H1 (cell line): ENCODE data around the gene BRINP3. TPM values are rescaled to one million over a fixed set of nuclear protein-coding genes. Genes with fewer than 3 reads are reported as not detected.

ENCODE experiments used
- CTCF ChIA-PET: fragments of 300-600 bp; sonication (Branson Sonifier 250); formaldehyde crosslinking; loops from one replicate; lab custom pipeline; 2021; ENCODE audit not compliant: partially characterized antibody; lab: Charles Lee
- POLR2A ChIA-PET: fragments of 300-600 bp; sonication (Branson Sonifier 250); formaldehyde crosslinking; loops from one replicate; lab custom pipeline; 2021; ENCODE audit warnings: inconsistent platforms; ENCODE audit not compliant: partially characterized antibody; lab: Charles Lee
- DNase-seq, 2 experiments: peaks; one replicate each; pipeline versions ENCODE4 v3.0.0 to v3.0.0-alpha.2; 2010 to 2022; ENCODE audit warnings: low spot score in 2 of 2, low read depth in 1 of 2, mixed read lengths in 1 of 2
- FAIRE-seq: peaks from 2 replicates; lab custom pipeline; 2011; peaks lifted over from hg19 to GRCh38; lab: Jason Lieb, UNC
- H2AFZ ChIP-seq: 2 replicates; pipeline ENCODE4 v1.8.1; 2012; ENCODE audit warnings: low read length, inconsistent platforms
- H2AK5ac ChIP-seq: 2 replicates; pipeline ENCODE4 v1.6.1; 2013; ENCODE audit warnings: low read depth, low read length
- H2BK120ac ChIP-seq: replicated peaks from 2 replicates; pipeline ENCODE3; 2013; ENCODE audit warnings: low read depth, low read length, inconsistent platforms
- H2BK12ac ChIP-seq: 2 replicates; pipeline ENCODE4 v1.6.1; 2013; ENCODE audit warnings: low read depth, low read length
- H2BK15ac ChIP-seq: 2 replicates; pipeline ENCODE4 v1.6.1; 2013; ENCODE audit warnings: low read length
- H2BK20ac ChIP-seq: 2 replicates; pipeline ENCODE4 v1.6.1; 2013; ENCODE audit warnings: low read length
- H2BK5ac ChIP-seq: 2 replicates; pipeline ENCODE4 v1.6.1; 2013; ENCODE audit warnings: low read depth, low read length
- H3K14ac ChIP-seq: 2 replicates; pipeline ENCODE4 v1.6.1; 2013; ENCODE audit warnings: inconsistent platforms; ENCODE audit not compliant: insufficient read length
- H3K18ac ChIP-seq: 2 replicates; pipeline ENCODE4 v1.6.1; 2013; ENCODE audit warnings: low read length; ENCODE audit errors: extremely low read depth
- H3K23ac ChIP-seq: 2 replicates; pipeline ENCODE4 v1.6.1; 2013; ENCODE audit warnings: inconsistent platforms; ENCODE audit not compliant: insufficient read length
- H3K23me2 ChIP-seq: 2 replicates; pipeline ENCODE4 v1.6.1; 2013; ENCODE audit warnings: low read depth, low read length
- H3K27ac ChIP-seq: 2 replicates; pipeline ENCODE4 v1.6.1; 2011; ENCODE audit warnings: low read depth, low read length, inconsistent platforms
- H3K27me3 ChIP-seq, 4 experiments: replicated peaks in 1 of 4; 1 replicate in 1 of 4; 2 replicates in 3 of 4; pipeline versions ENCODE4 v1.6.1 to v1.8.1; 2011 to 2013; ENCODE audit warnings: low read length in 3 of 4, mild to moderate bottlenecking in 3 of 4, inconsistent platforms in 2 of 4, mixed read lengths in 2 of 4, moderate library complexity in 1 of 4; ENCODE audit not compliant: control insufficient read depth in 3 of 4, insufficient read depth in 3 of 4; ENCODE audit errors: extremely low read depth in 1 of 4
- H3K36me3 ChIP-seq, 4 experiments: 2 replicates each; pipeline versions ENCODE4 v1.6.1 to v1.8.1; 2011 to 2013; ENCODE audit warnings: mild to moderate bottlenecking in 4 of 4, low read length in 3 of 4, moderate library complexity in 2 of 4, control low read depth in 1 of 4, inconsistent platforms in 1 of 4; ENCODE audit not compliant: insufficient read depth in 4 of 4, control insufficient read depth in 2 of 4
- H3K4ac ChIP-seq: replicated peaks from 2 replicates; pipeline ENCODE3; 2013; ENCODE audit warnings: low read length, low read depth, mixed read lengths, inconsistent platforms; ENCODE audit not compliant: insufficient read length
- H3K4me1 ChIP-seq, 4 experiments: replicated peaks in 1 of 4; 1 replicate in 1 of 4; 2 replicates in 3 of 4; pipeline versions ENCODE4 v1.6.1 to v1.8.1; 2011 to 2013; ENCODE audit warnings: low read length in 3 of 4, inconsistent platforms in 2 of 4, mixed read lengths in 1 of 4; ENCODE audit not compliant: insufficient read depth in 4 of 4, control insufficient read depth in 3 of 4
- H3K4me2 ChIP-seq, 2 experiments: 2 replicates each; pipeline versions ENCODE4 v1.6.1 to v1.8.1; 2011 to 2013; ENCODE audit warnings: low read depth in 2 of 2, low read length in 2 of 2, control low read depth in 1 of 2, inconsistent platforms in 1 of 2, mild to moderate bottlenecking in 1 of 2; ENCODE audit not compliant: insufficient read depth in 1 of 2
- H3K4me3 ChIP-seq, 4 experiments: fragments of 200-600, 300-600 bp in 1 of 4; sonication (generic), shearing (Covaris generic), sonication (Bioruptor Twin) in 1 of 4; 2 replicates each; pipeline versions ENCODE4 v1.5.1 to v1.8.1; 2011 to 2016; ENCODE audit warnings: low read length in 4 of 4, low read depth in 3 of 4, control low read depth in 2 of 4, inconsistent platforms in 2 of 4, mild to moderate bottlenecking in 2 of 4, mixed read lengths in 1 of 4, moderate library complexity in 1 of 4; ENCODE audit not compliant: insufficient read depth in 2 of 4; ENCODE audit errors: extremely low read depth in 1 of 4
- H3K56ac ChIP-seq: replicated peaks from 2 replicates; pipeline ENCODE3; 2013; ENCODE audit warnings: low read depth, mild to moderate bottlenecking, mixed read lengths, low read length, inconsistent platforms; ENCODE audit not compliant: insufficient read length
- H3K79me1 ChIP-seq: 2 replicates; pipeline ENCODE4 v1.6.1; 2013; ENCODE audit warnings: low read depth, low read length, control low read depth
- H3K79me2 ChIP-seq, 2 experiments: 2 replicates each; pipeline versions ENCODE4 v1.6.1 to v1.8.1; 2012 to 2013; ENCODE audit warnings: low read length in 2 of 2, mild to moderate bottlenecking in 2 of 2, inconsistent platforms in 1 of 2; ENCODE audit not compliant: insufficient read depth in 2 of 2, control insufficient read depth in 1 of 2
- H3K9ac ChIP-seq, 4 experiments: replicated peaks in 1 of 4; 1 replicate in 1 of 4; 2 replicates in 3 of 4; pipeline versions ENCODE4 v1.6.1 to v1.8.1; 2011 to 2013; ENCODE audit warnings: low read depth in 3 of 4, low read length in 3 of 4, control low read depth in 2 of 4, mild to moderate bottlenecking in 2 of 4, moderate library complexity in 2 of 4, inconsistent platforms in 1 of 4; ENCODE audit errors: extremely low read depth in 1 of 4
- H3K9me3 ChIP-seq, 2 experiments: 2 replicates each; pipeline versions ENCODE4 v1.6.1 to v1.8.1; 2012 to 2013; ENCODE audit warnings: mild to moderate bottlenecking in 2 of 2, moderate library complexity in 2 of 2, control low read depth in 1 of 2, inconsistent platforms in 1 of 2, low read depth in 1 of 2, low read length in 1 of 2, mixed read lengths in 1 of 2; ENCODE audit not compliant: insufficient read depth in 2 of 2
- H4K20me1 ChIP-seq, 2 experiments: replicated peaks in 1 of 2; 2 replicates each; pipeline versions ENCODE3 to v1.8.1; 2011 to 2013; ENCODE audit warnings: inconsistent platforms in 2 of 2, low read length in 2 of 2, mild to moderate bottlenecking in 1 of 2; ENCODE audit not compliant: insufficient read depth in 2 of 2, control insufficient read depth in 1 of 2
- H4K5ac ChIP-seq: 2 replicates; pipeline ENCODE4 v1.6.1; 2013; ENCODE audit warnings: low read length, low read depth, mixed read lengths, inconsistent platforms; ENCODE audit not compliant: insufficient read length
- H4K8ac ChIP-seq: 2 replicates; pipeline ENCODE4 v1.8.0; 2013; ENCODE audit warnings: mild to moderate bottlenecking, moderate library complexity, low read length, inconsistent platforms; ENCODE audit not compliant: insufficient read depth; ENCODE audit errors: extremely low read depth
- H4K91ac ChIP-seq: replicated peaks from 2 replicates; pipeline ENCODE3; 2013; ENCODE audit warnings: low read length, mixed read lengths, inconsistent platforms; ENCODE audit not compliant: insufficient read length
- BACH1 ChIP-seq: IDR thresholded peaks from 2 replicates; pipeline ENCODE4 v1.6.1; 2012; ENCODE audit warnings: low read length, improper control_type of control experiment
- CTCF ChIP-seq, 3 experiments: IDR thresholded peaks; 1 replicate in 2 of 3; 2 replicates in 1 of 3; pipeline versions ENCODE4 v1.5.1 to v1.6.1; 2011; ENCODE audit warnings: low read length in 3 of 3, mild to moderate bottlenecking in 3 of 3, inconsistent platforms in 2 of 3, low read depth in 1 of 3, moderate library complexity in 1 of 3; ENCODE audit not compliant: insufficient read depth in 1 of 3; ENCODE audit errors: control extremely low read depth in 1 of 3
- GTF2F1 ChIP-seq: IDR thresholded peaks from 2 replicates; pipeline ENCODE4 v1.6.1; 2012; ENCODE audit warnings: low read depth, low read length, improper control_type of control experiment, borderline replicate concordance
- JUND ChIP-seq: IDR thresholded peaks from 2 replicates; pipeline ENCODE4 v1.6.1; 2011; ENCODE audit warnings: mild to moderate bottlenecking, improper control_type of control experiment, low read length
- KDM5A ChIP-seq: fragments of 200-600 bp; IDR thresholded peaks from 2 replicates; pipeline ENCODE4 v1.7.1; 2012; ENCODE audit warnings: mild to moderate bottlenecking, low read length, inconsistent platforms, mixed read lengths
- NRF1 ChIP-seq: IDR thresholded peaks from 2 replicates; pipeline ENCODE4 v1.6.1; 2011; ENCODE audit warnings: mild to moderate bottlenecking, low read depth, low read length, improper control_type of control experiment
- PHF8 ChIP-seq: fragments of 200-600 bp; sonication (generic); conservative IDR thresholded peaks from 2 replicates; pipeline ENCODE4 v1.7.1; 2012; ENCODE audit warnings: low read depth, mild to moderate bottlenecking, inconsistent platforms, low read length, moderate library complexity
- RFX5 ChIP-seq: IDR thresholded peaks from 2 replicates; pipeline ENCODE4 v1.6.1; 2011; ENCODE audit warnings: low read depth, low read length, improper control_type of control experiment, borderline replicate concordance
- SIRT6 ChIP-seq: IDR thresholded peaks from one replicate; pipeline ENCODE4 v1.7.1; 2012; ENCODE audit warnings: low read length, inconsistent platforms
- SP2 ChIP-seq: IDR thresholded peaks from 2 replicates; pipeline ENCODE4 v1.6.1; 2012; ENCODE audit warnings: mild to moderate bottlenecking, low read length, inconsistent platforms
- SP4 ChIP-seq: IDR thresholded peaks from 2 replicates; pipeline ENCODE4 v1.6.1; 2012; ENCODE audit warnings: low read length, inconsistent platforms
- TAF7 ChIP-seq: optimal IDR thresholded peaks from 2 replicates; pipeline ENCODE3; 2011; ENCODE audit warnings: low read depth, mild to moderate bottlenecking, inconsistent platforms, low read length, moderate library complexity, borderline replicate concordance
- WGBS, 2 experiments: shearing (Covaris generic) in 1 of 2; methylation state at CpG; one replicate each; pipeline versions ENCODE4 v1.1.6 to v1.1.7; 2013 to 2015; ENCODE audit warnings: low lambda C conversion rate in 2 of 2, mixed read lengths in 2 of 2, inconsistent platforms in 1 of 2, low coverage in 1 of 2, missing lambda C conversion rate in 1 of 2; ENCODE audit not compliant: insufficient replicate concordance in 2 of 2, insufficient coverage in 1 of 2, insufficient read length in 1 of 2; ENCODE audit errors: extremely low coverage in 1 of 2, missing lambda C conversion rate in 1 of 2; 5-methylcytosine and 5-hydroxymethylcytosine counted together
- polyA plus RNA-seq, 7 experiments: library from polyadenylated mRNA; depleted of rRNA in 3 of 7; stranded (reverse) in 5 of 7; unstranded in 2 of 7; fragments of >200 nt in 5 of 7; fragments of 200-250 nt in 2 of 7; gene quantifications; 1 replicate in 5 of 7; 2 replicates in 1 of 7; 4 replicates in 1 of 7; pipeline versions ENCODE4 v1.2.1 to v1.2.3, GENCODE V29; 2011 to 2013; ENCODE audit warnings: missing spikeins in 2 of 7, mixed read lengths in 2 of 7
- total RNA-seq: library from RNA; stranded (reverse); fragmentation: NEBNext Ultra II Directional; extraction: Animal tissue kit (Norgen Biotek cat#: 25700); gene quantifications from 2 replicates; pipeline ENCODE4 v1.2.1, GENCODE V29; 2021

BRINP3 gene
- total and polyA plus RNA-seq, 2 of the 8 experiments (the other 6 are each of a cell fraction or from before 2014, with no cell fraction given), result not detected

GRCh38 chr1:190147616-190148015 lies 330.0 kb downstream of the BRINP3 start:
- H3K79me1 ChIP-seq, result no peaks in the 10 kb centered on the region
- H3K36me3 ChIP-seq, result no peaks in the 10 kb centered on the region
- WGBS, 2 experiments, result 92% methylated on average over 2 of the region's 2 CpGs; no CpG with 5 or more reads in 1 of the 2 experiments
- no peak overlapping the region for H3K18ac ChIP-seq
- no peak overlapping the region for H3K4me2 ChIP-seq
- DNase-seq (no peak), FAIRE-seq (no peak)
- no peak overlapping the region for H2AK5ac ChIP-seq
- H2AFZ ChIP-seq, result no peak overlapping the region; the same call in 1 of the 2 replicates
- no peak overlapping the region for H3K4me3 ChIP-seq
- no peak overlapping the region for H4K91ac ChIP-seq
- H3K9ac ChIP-seq, result no peak overlapping the region
- H4K8ac ChIP-seq, result no peak overlapping the region
- H3K27ac ChIP-seq, result no peak overlapping the region
- H2BK15ac ChIP-seq, result no peak overlapping the region
- no peaks in the 10 kb centered on the region; the same call in 1 of the 2 replicates for H3K23me2 ChIP-seq
- no peak overlapping the region for H2BK12ac ChIP-seq
- no peak overlapping the region for H2BK120ac ChIP-seq
- H3K4me1 ChIP-seq, result no peaks in the 10 kb centered on the region
- no peaks in the 10 kb centered on the region for H3K9me3 ChIP-seq
- H3K23ac ChIP-seq, result no peak overlapping the region
- ChIA-PET CTCF (interaction anchor here (0.7 kb wide), 1 partner anchor 63 kb away, joined by 3 read pairs; no protein-coding TSS in a partner anchor), POLR2A (no interaction called here)
- H3K79me2 ChIP-seq, result no peaks in the 10 kb centered on the region
- H3K27me3 ChIP-seq, result no peaks in the 10 kb centered on the region
- no peaks in the 10 kb centered on the region for H4K20me1 ChIP-seq
- H3K56ac ChIP-seq, result no peak overlapping the region
- H4K5ac ChIP-seq, result no peak overlapping the region
- no peak overlapping the region for H2BK5ac ChIP-seq
- H3K4ac ChIP-seq, result no peak overlapping the region
- H3K14ac ChIP-seq, result no peak overlapping the region
- no peak overlapping the region for H2BK20ac ChIP-seq
- TF ChIP-seq PHF8, result no peak
- no peak for TF ChIP-seq TAF7
- TF ChIP-seq RFX5, result no peak
- TF ChIP-seq GTF2F1, result no peak
- TF ChIP-seq SP2, result no peak
- TF ChIP-seq SIRT6, result no peak
- no peak for TF ChIP-seq BACH1
- no peak for TF ChIP-seq SP4
- TF ChIP-seq JUND, result no peak
- TF ChIP-seq KDM5A, result no peak
- no peak for TF ChIP-seq NRF1
- TF ChIP-seq CTCF (IDR thresholded peaks at IDR 0.05; ENCODE audit: control extremely low read depth in 1 of 3, insufficient read depth in 1 of 3, low read depth in 1 of 3, low read length in 3 of 3), result no peak
